Brain microvascular endothelial cell (primary cell): ENCODE measurements around the gene CDH4.

Experiments used
- DNase-seq: peaks from one replicate; pipeline ENCODE4 v3.0.0-alpha.2; 2020
- H3K27ac ChIP-seq: fragments of 250-450 bp; sonication (Bioruptor Pico); 2 replicates; pipeline ENCODE4 v1.5.1; 2020; ENCODE audit warnings: mild to moderate bottlenecking, moderate library complexity
- H3K27me3 ChIP-seq: fragments of 250-450 bp; sonication (Bioruptor Pico); replicated peaks from 2 replicates; pipeline ENCODE4 v1.5.1; 2020; ENCODE audit warnings: mild to moderate bottlenecking
- H3K36me3 ChIP-seq: fragments of 250-450 bp; sonication (Bioruptor Pico); replicated peaks from 2 replicates; pipeline ENCODE4 v1.5.1; 2020; ENCODE audit warnings: mild to moderate bottlenecking
- H3K4me3 ChIP-seq: 2 replicates; pipeline ENCODE4 v1.5.1; 2011; ENCODE audit warnings: low read depth, mild to moderate bottlenecking, control low read depth, low read length, moderate library complexity
- CTCF ChIP-seq: IDR thresholded peaks from 2 replicates; pipeline ENCODE4 v1.5.1; 2011; ENCODE audit warnings: low read depth, mild to moderate bottlenecking, moderate library complexity, low read length, control low read depth, inconsistent platforms; ENCODE audit errors: missing control alignments
- in situ Hi-C: cut with HindIII; loops from 2 replicates; pipeline ENCODE4 v1.10.0; 2017; ENCODE audit warnings: low sequenced_read_pairs, low pct_ligation_motif_present

The CDH4 gene

GRCh38 chr20:61620174-61620573 is 368.1 kb downstream of the CDH4 start:
- in situ Hi-C loops, result no loop called here
- H3K4me3 ChIP-seq, result no peak overlapping the region
- no peak for DNase-seq
- no peaks in the 10 kb centered on the region for H3K27me3 ChIP-seq
- H3K36me3 ChIP-seq, result no peaks in the 10 kb centered on the region
- H3K27ac ChIP-seq, result no peak overlapping the region
- no peak for TF ChIP-seq CTCF

- no peak for DNase-seq
- Histone ChIP-seq H3K36me3 (no peaks in the 10 kb centered on the region), H3K27me3 (no peaks in the 10 kb centered on the region), H3K4me3 (no peak overlapping the region), H3K27ac (no peak overlapping the region)
- in situ Hi-C loops, result no loop called here
- no peak for TF ChIP-seq CTCF
Observed at GRCh38 chr20:61621035-61621730, 369.1 kb downstream of the CDH4 start.

- in situ Hi-C loops, result no loop called here
- no peak overlapping the region for H3K27ac ChIP-seq
- no peaks in the 10 kb centered on the region for H3K27me3 ChIP-seq
- H3K36me3 ChIP-seq, result no peaks in the 10 kb centered on the region
- DNase-seq, result no peak
- TF ChIP-seq CTCF, result no peak
- H3K4me3 ChIP-seq, result no peak overlapping the region
Observed at GRCh38 chr20:61621852-61622251, 369.8 kb downstream of the CDH4 start.

- Histone ChIP-seq H3K36me3 (no peaks in the 10 kb centered on the region), H3K27me3 (no peaks in the 10 kb centered on the region), H3K4me3 (no peak overlapping the region), H3K27ac (no peak overlapping the region)
- TF ChIP-seq CTCF, result no peak
- in situ Hi-C loops, result no loop called here
- no peak for DNase-seq
Observed at GRCh38 chr20:61623451-61623850, 371.4 kb downstream of the CDH4 start.

GRCh38 chr20:61625246-61625645 is 373.2 kb downstream of the CDH4 start:
- in situ Hi-C loops, result no loop called here
- Histone ChIP-seq H3K36me3 (no peaks in the 10 kb centered on the region), H3K27ac (no peak overlapping the region), H3K27me3 (no peaks in the 10 kb centered on the region), H3K4me3 (no peak overlapping the region)
- no peak for TF ChIP-seq CTCF
- DNase-seq, result no peak

- in situ Hi-C loops, result no loop called here
- Histone ChIP-seq H3K4me3 (no peak overlapping the region), H3K27me3 (no peaks in the 10 kb centered on the region), H3K27ac (no peak overlapping the region), H3K36me3 (no peaks in the 10 kb centered on the region)
- no peak for DNase-seq
- no peak for TF ChIP-seq CTCF
Observed at GRCh38 chr20:61626412-61626811, 374.4 kb downstream of the CDH4 start.
